DND-41 (cell line): ENCODE results near the gene ENHO.

ENCODE experiments used
- EZH2 ChIP-seq: IDR thresholded peaks from 3 replicates; pipeline ENCODE4 v1.6.1; 2012; ENCODE audit warnings: borderline replicate concordance, low read depth, mild to moderate bottlenecking, moderate library complexity, low read length, inconsistent platforms; ENCODE audit not compliant: severe bottlenecking
- TF ChIP-seq, protein P1 (sequence below): IDR thresholded peaks from 2 replicates; pipeline ENCODE4 v1.5.1; 2012; ENCODE audit warnings: borderline replicate concordance, low read length, moderate library complexity, mild to moderate bottlenecking; ENCODE audit not compliant: poor library complexity, severe bottlenecking; ENCODE audit errors: extremely low read depth

DNA sequence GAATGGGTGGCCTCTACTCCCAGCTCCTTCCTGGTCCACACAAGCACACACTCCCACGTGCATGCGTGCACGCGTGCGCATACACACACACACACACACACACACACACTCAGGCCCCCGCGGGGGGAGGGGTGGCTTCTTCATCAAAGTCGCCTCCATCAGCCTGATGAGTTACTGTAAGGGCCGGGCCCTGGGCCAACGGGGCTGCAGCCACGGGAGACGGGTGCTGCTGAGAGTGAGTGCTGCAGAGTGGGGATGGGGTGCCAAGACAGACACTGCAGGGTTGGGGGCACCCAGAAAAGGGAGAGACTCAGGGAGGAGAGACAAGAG, 48.7 kb upstream of the ENHO start:
- TF ChIP-seq, protein P1, sequence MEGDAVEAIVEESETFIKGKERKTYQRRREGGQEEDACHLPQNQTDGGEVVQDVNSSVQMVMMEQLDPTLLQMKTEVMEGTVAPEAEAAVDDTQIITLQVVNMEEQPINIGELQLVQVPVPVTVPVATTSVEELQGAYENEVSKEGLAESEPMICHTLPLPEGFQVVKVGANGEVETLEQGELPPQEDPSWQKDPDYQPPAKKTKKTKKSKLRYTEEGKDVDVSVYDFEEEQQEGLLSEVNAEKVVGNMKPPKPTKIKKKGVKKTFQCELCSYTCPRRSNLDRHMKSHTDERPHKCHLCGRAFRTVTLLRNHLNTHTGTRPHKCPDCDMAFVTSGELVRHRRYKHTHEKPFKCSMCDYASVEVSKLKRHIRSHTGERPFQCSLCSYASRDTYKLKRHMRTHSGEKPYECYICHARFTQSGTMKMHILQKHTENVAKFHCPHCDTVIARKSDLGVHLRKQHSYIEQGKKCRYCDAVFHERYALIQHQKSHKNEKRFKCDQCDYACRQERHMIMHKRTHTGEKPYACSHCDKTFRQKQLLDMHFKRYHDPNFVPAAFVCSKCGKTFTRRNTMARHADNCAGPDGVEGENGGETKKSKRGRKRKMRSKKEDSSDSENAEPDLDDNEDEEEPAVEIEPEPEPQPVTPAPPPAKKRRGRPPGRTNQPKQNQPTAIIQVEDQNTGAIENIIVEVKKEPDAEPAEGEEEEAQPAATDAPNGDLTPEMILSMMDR = no peak
- no peak for TF ChIP-seq EZH2
